Hematopoietic multipotent progenitor cell (in vitro differentiated cells): Measurements from ENCODE around the gene SCN9A. TPM values are rescaled to one million over a fixed set of nuclear protein-coding genes. Genes with fewer than 3 reads are reported as not detected.
"Not testable (repeated sequence)": the region's sequence is repeated elsewhere in the genome, so short reads cannot be mapped to it uniquely, and the experiment has no call there.

Source experiments
- DNase-seq, 3 donors: peaks; one replicate each; pipeline ENCODE4 v3.0.0-alpha.2; 2011 to 2015; ENCODE audit warnings: low read depth in 2 of 3, low spot score in 2 of 3
- total RNA-seq: library from RNA; depleted of rRNA; stranded (reverse); fragments of >200 nt; gene quantifications from one replicate; pipeline ENCODE4 v1.2.3, GENCODE V29; 2012

SCN9A gene
- 29.9 TPM for total RNA-seq

GRCh38 chr2:166375736-166376487 lies at the start of gene SCN9A:
Gene SCN9A, minus strand, starts transcription at chr2:166375944. Its CDS starts 64,188 bp downstream, at chr2:166311756.
- DNase-seq = peak in 2 of 3 donors; percentile 90 to 93

GRCh38 chr2:166424841-166425240 lies 49.1 kb upstream of the SCN9A start:
- DNase-seq = no peak

GRCh38 chr2:166419616-166419934 lies 43.8 kb upstream of the SCN9A start:
- DNase-seq = peak in 2 of 3 donors; percentile 16 to 66

- no peak for DNase-seq
These were observed 43.3 kb upstream of the SCN9A start for GRCh38 chr2:166418853-166419615.

GRCh38 chr2:166417669-166418068 lies 41.9 kb upstream of the SCN9A start:
- peak in 2 of 3 donors; percentile 15 to 37 for DNase-seq

GRCh38 chr2:166413255-166413654 lies 37.5 kb upstream of the SCN9A start:
- no peak for DNase-seq

- no peak for DNase-seq
These were observed 35.9 kb upstream of the SCN9A start for GRCh38 chr2:166411473-166412230.

GRCh38 chr2:166410828-166411472 lies 35.2 kb upstream of the SCN9A start:
- DNase-seq = no peak

- not testable (repeated sequence) for DNase-seq
These were observed 32.0 kb upstream of the SCN9A start for GRCh38 chr2:166407746-166408145.

GRCh38 chr2:166406374-166406773 lies 30.6 kb upstream of the SCN9A start:
- DNase-seq = no peak

GRCh38 chr2:166405569-166405926 lies 29.8 kb upstream of the SCN9A start:
- DNase-seq = no peak

GRCh38 chr2:166404831-166405568 lies 29.3 kb upstream of the SCN9A start:
- DNase-seq = no peak

- no peak for DNase-seq
These were observed 18.5 kb upstream of the SCN9A start for GRCh38 chr2:166394245-166394644.

- no peak for DNase-seq
These were observed 17.3 kb upstream of the SCN9A start for GRCh38 chr2:166393008-166393407.

- no peak for DNase-seq
These were observed 12.8 kb upstream of the SCN9A start for GRCh38 chr2:166388481-166389070.

- no peak for DNase-seq
These were observed 9.6 kb upstream of the SCN9A start for GRCh38 chr2:166385313-166385712.

GRCh38 chr2:166384774-166385173 lies 9.0 kb upstream of the SCN9A start:
- peak in 2 of 3 donors; percentile 31 to 76 for DNase-seq

GRCh38 chr2:166382448-166382847 lies 6.7 kb upstream of the SCN9A start:
- no peak for DNase-seq

GRCh38 chr2:166380615-166381014 lies 4.9 kb upstream of the SCN9A start:
- no peak for DNase-seq

- no peak for DNase-seq
These were observed 1.1 kb upstream of the SCN9A start for GRCh38 chr2:166376873-166377272.
